Naive thymus-derived CD8-positive, alpha-beta T cell (primary cell): ENCODE results near the gene LRRC45. TPM values are rescaled to one million over a fixed set of nuclear protein-coding genes. Genes with fewer than 3 reads are reported as not detected.
A peak's percentile ranks its signal among the peaks of the same experiment; 100 is the strongest.

Source experiments
- ATAC-seq, 2 donors: fragments of 150-1000 bp; cut with Tn5 transposase in 1 of 2; sonication (Bioruptor Pico), chemical (Tn5 transposase) in 1 of 2; 1 replicate in 1 of 2; 2 replicates in 1 of 2; pipeline ENCODE4 v1.10.0; 2021; ENCODE audit warnings: mild to moderate bottlenecking in 2 of 2, moderate library complexity in 2 of 2
- POLR2A ChIA-PET: fragments of 350-600 bp; sonication (Branson Sonifier 250); formaldehyde crosslinking; loops from one replicate; lab custom pipeline; 2021; ENCODE audit warnings: antibody characterized with exemption; lab: Charles Lee
- DNase-seq, 10 donors: peaks; one replicate each; pipeline versions ENCODE4 v3.0.0 to v3.0.0-alpha.2; 2020 to 2022
- H3K27ac Mint-ChIP-seq, 10 donors: one replicate each; pipeline ENCODE4 v1.8.0; 2020 to 2022; ENCODE audit warnings: mild to moderate bottlenecking in 10 of 10, mixed read lengths in 10 of 10, moderate library complexity in 4 of 10, inconsistent platforms in 1 of 10
- H3K27me3 Mint-ChIP-seq, 5 donors: one replicate each; pipeline ENCODE4 v1.8.0; 2021 to 2022; ENCODE audit warnings: mixed read lengths in 5 of 5
- H3K36me3 Mint-ChIP-seq, 3 donors: one replicate each; pipeline ENCODE4 v1.8.0; 2020 to 2022; ENCODE audit warnings: mixed read lengths in 3 of 3, mild to moderate bottlenecking in 2 of 3, inconsistent platforms in 1 of 3
- H3K4me1 Mint-ChIP-seq, 4 donors: one replicate each; pipeline ENCODE4 v1.8.0; 2021 to 2022; ENCODE audit warnings: mixed read lengths in 4 of 4
- H3K4me3 Mint-ChIP-seq, 10 donors: one replicate each; pipeline ENCODE4 v1.8.0; 2020 to 2022; ENCODE audit warnings: mild to moderate bottlenecking in 10 of 10, mixed read lengths in 10 of 10, moderate library complexity in 6 of 10, inconsistent platforms in 1 of 10
- H3K9me3 Mint-ChIP-seq, 9 donors: one replicate each; pipeline ENCODE4 v1.8.0; 2020 to 2022; ENCODE audit warnings: mixed read lengths in 9 of 9, mild to moderate bottlenecking in 3 of 9, inconsistent platforms in 1 of 9, moderate library complexity in 1 of 9
- polyA plus RNA-seq, 3 donors: library from polyadenylated mRNA; unstranded; fragments of 300-500 nt; fragmentation: Illumina TruSeq; gene quantifications; one replicate each; pipeline ENCODE4 v1.2.3, GENCODE V29; 2021
- total RNA-seq, 8 experiments: library from RNA in 2 of 8; stranded (reverse) in 2 of 8; gene quantifications; one replicate each; pipeline ENCODE4 v1.2.3 and lab custom pipeline; 2021 to 2026

LRRC45 gene
- total and polyA plus RNA-seq, 5 experiments from 2014 or later, result 2.7 to 12.5 (median 6.0) TPM

GRCh38 chr17:82053130-82053529, 30.0 kb downstream of the LRRC45 start:
- POLR2A ChIA-PET, result interaction anchor here (2.0 to 5.0 kb wide), 2 partner anchors 12 to 18 kb away, joined by 4 to 38 read pairs; partner anchors contain the start of gene DUS1L
- H3K27ac Mint-ChIP-seq, result peak overlapping the region in 9 of 10 donors; percentile 24 to 80 (median 48)
- no peaks in the 10 kb centered on the region for H3K27me3 Mint-ChIP-seq
- ATAC-seq (no peak), DNase-seq (no peak)
- peaks cover 0 to 15% (median 0%) of the 10 kb centered on the region in 3 donors for H3K36me3 Mint-ChIP-seq
- H3K9me3 Mint-ChIP-seq, result no peaks in the 10 kb centered on the region
- H3K4me3 Mint-ChIP-seq, result peak overlapping the region; percentile 70 to 86 (median 79)
- peaks cover 4 to 32% (median 14%) of the 10 kb centered on the region in 4 donors for H3K4me1 Mint-ChIP-seq

GRCh38 chr17:82053556-82054263, 30.6 kb downstream of the LRRC45 start:
- Mint-ChIP-seq H3K36me3 (peaks cover 0 to 18% (median 0%) of the 10 kb centered on the region in 3 donors), H3K27ac (peak overlapping the region in 8 of 10 donors; percentile 24 to 80 (median 44)), H3K9me3 (no peaks in the 10 kb centered on the region), H3K4me1 (peaks cover 4 to 32% (median 14%) of the 10 kb centered on the region in 4 donors), H3K27me3 (no peaks in the 10 kb centered on the region), H3K4me3 (peak overlapping the region; percentile 15 to 86 (median 79))
- peak in 1 of 10 donors; percentile 57 for DNase-seq
- ATAC-seq, result no peak
- POLR2A ChIA-PET, result interaction anchor here (5.0 kb wide), 1 partner anchor 12 kb away, joined by 38 read pairs; the partner anchor contains the start of gene DUS1L

GRCh38 chr17:82054351-82055022, 31.4 kb downstream of the LRRC45 start:
- no peaks in the 10 kb centered on the region for H3K9me3 Mint-ChIP-seq
- peaks cover 4 to 30% (median 14%) of the 10 kb centered on the region in 4 donors for H3K4me1 Mint-ChIP-seq
- DNase-seq, result peak in 1 of 10 donors; percentile 58
- ATAC-seq, result no peak
- H3K27me3 Mint-ChIP-seq, result no peaks in the 10 kb centered on the region
- POLR2A ChIA-PET, result interaction anchor here (3.7 kb wide), 1 partner anchor 11 kb away, joined by 15 read pairs; the partner anchor contains the start of gene DUS1L
- no peak overlapping the region for H3K27ac Mint-ChIP-seq
- peak overlapping the region in 2 of 10 donors; percentile 55 to 75 for H3K4me3 Mint-ChIP-seq
- H3K36me3 Mint-ChIP-seq, result peaks cover 0 to 19% (median 0%) of the 10 kb centered on the region in 3 donors

- peak overlapping the region in 1 of 10 donors; percentile 55 for H3K27ac Mint-ChIP-seq
- POLR2A ChIA-PET, result interaction anchor here (3.7 kb wide), 1 partner anchor 10 kb away, joined by 15 read pairs; the partner anchor contains the start of gene DUS1L
- no peak for DNase-seq
Measured at GRCh38 chr17:82055023-82055964, 32.2 kb downstream of the LRRC45 start.

GRCh38 chr17:82055965-82056728, 33.0 kb downstream of the LRRC45 start:
- Mint-ChIP-seq H3K4me1 (peaks cover 0 to 20% (median 6%) of the 10 kb centered on the region in 4 donors), H3K9me3 (no peaks in the 10 kb centered on the region), H3K36me3 (peaks cover 0 to 23% (median 1%) of the 10 kb centered on the region in 3 donors), H3K27me3 (no peaks in the 10 kb centered on the region), H3K4me3 (peak overlapping the region in 1 of 10 donors; percentile 6), H3K27ac (peak overlapping the region in 1 of 10 donors; percentile 34)
- DNase-seq, result peak in 1 of 10 donors; percentile 45
- POLR2A ChIA-PET, result interaction anchor here (0.6 to 3.7 kb wide), 3 partner anchors 9 to 228 kb away, joined by 3 to 15 read pairs (median 3); partner anchors contain the start of gene DUS1L
- ATAC-seq, result no peak

More at GRCh38 chr17:82055023-82055964, 32.2 kb downstream of the LRRC45 start:
- Mint-ChIP-seq H3K36me3 (peaks cover 0 to 22% (median 1%) of the 10 kb centered on the region in 3 donors), H3K4me1 (peaks cover 4 to 26% (median 11%) of the 10 kb centered on the region in 4 donors), H3K9me3 (no peaks in the 10 kb centered on the region), H3K27me3 (no peaks in the 10 kb centered on the region), H3K4me3 (peak overlapping the region in 4 of 10 donors; percentile 18 to 75 (median 40))
- ATAC-seq, result no peak

- peaks cover 0 to 25% (median 1%) of the 10 kb centered on the region in 3 donors for H3K36me3 Mint-ChIP-seq
- no peak overlapping the region for H3K27ac Mint-ChIP-seq
- no peaks in the 10 kb centered on the region for H3K9me3 Mint-ChIP-seq
- H3K4me3 Mint-ChIP-seq, result peak overlapping the region in 1 of 10 donors; percentile 6
- POLR2A ChIA-PET, result interaction anchor here (0.7 to 3.7 kb wide), 3 partner anchors 8 to 57 kb away, joined by 3 to 15 read pairs (median 3); partner anchors contain the start of genes DCXR and DUS1L
- ATAC-seq (no peak), DNase-seq (peak in 1 of 10 donors; percentile 62)
- peaks cover 0 to 20% (median 6%) of the 10 kb centered on the region in 4 donors for H3K4me1 Mint-ChIP-seq
- H3K27me3 Mint-ChIP-seq, result no peaks in the 10 kb centered on the region
Measured at GRCh38 chr17:82056729-82057621, 33.9 kb downstream of the LRRC45 start.

- H3K27ac Mint-ChIP-seq, result peak overlapping the region in 4 of 10 donors; percentile 41 to 75 (median 52)
- H3K27me3 Mint-ChIP-seq, result no peaks in the 10 kb centered on the region
- ATAC-seq (no peak), DNase-seq (peak in 1 of 10 donors; percentile 54)
- POLR2A ChIA-PET, result no interaction called here
- peaks cover 0 to 25% (median 1%) of the 10 kb centered on the region in 3 donors for H3K36me3 Mint-ChIP-seq
- H3K4me3 Mint-ChIP-seq, result no peak overlapping the region
- H3K9me3 Mint-ChIP-seq, result no peaks in the 10 kb centered on the region
- peaks cover 0 to 14% (median 2%) of the 10 kb centered on the region in 4 donors for H3K4me1 Mint-ChIP-seq
Measured at GRCh38 chr17:82058230-82058854, 35.2 kb downstream of the LRRC45 start.

- H3K27ac Mint-ChIP-seq, result peak overlapping the region in 2 of 10 donors; percentile 46 to 57
- DNase-seq, result no peak
- POLR2A ChIA-PET, result no interaction called here
- no peaks in the 10 kb centered on the region for H3K9me3 Mint-ChIP-seq
- H3K4me1 Mint-ChIP-seq, result peaks cover 0 to 14% (median 4%) of the 10 kb centered on the region in 4 donors
- H3K36me3 Mint-ChIP-seq, result peaks cover 0 to 25% (median 1%) of the 10 kb centered on the region in 3 donors
- no peak for ATAC-seq
- H3K27me3 Mint-ChIP-seq, result no peaks in the 10 kb centered on the region
- H3K4me3 Mint-ChIP-seq, result no peak overlapping the region
Measured at GRCh38 chr17:82058855-82059249, 35.7 kb downstream of the LRRC45 start.

GRCh38 chr17:82059272-82060000, 36.3 kb downstream of the LRRC45 start:
- peak overlapping the region in 1 of 10 donors; percentile 86 for H3K27ac Mint-ChIP-seq
- no peak overlapping the region for H3K4me3 Mint-ChIP-seq
- POLR2A ChIA-PET, result no interaction called here
- no peaks in the 10 kb centered on the region for H3K27me3 Mint-ChIP-seq
- H3K9me3 Mint-ChIP-seq, result no peaks in the 10 kb centered on the region
- no peak for ATAC-seq
- DNase-seq, result peak in 1 of 10 donors; percentile 46
- H3K36me3 Mint-ChIP-seq, result peaks cover 0 to 25% (median 1%) of the 10 kb centered on the region in 3 donors
- H3K4me1 Mint-ChIP-seq, result peaks cover 0 to 18% (median 6%) of the 10 kb centered on the region in 4 donors
